Measurements from ENCODE around the gene POLRMT. TPM values are rescaled to one million over a fixed set of nuclear protein-coding genes. Genes with fewer than 3 reads are reported as not detected.
A peak's percentile ranks its signal among the peaks of the same experiment; 100 is the strongest.
"Not testable (repeated sequence)": the region's sequence is repeated elsewhere in the genome, so short reads cannot be mapped to it uniquely, and the experiment has no call there.

POLRMT gene
- polyA plus RNA-seq, 1 of the 3 experiments (the other 2 are of a cell fraction) = 38.2 TPM

DNA sequence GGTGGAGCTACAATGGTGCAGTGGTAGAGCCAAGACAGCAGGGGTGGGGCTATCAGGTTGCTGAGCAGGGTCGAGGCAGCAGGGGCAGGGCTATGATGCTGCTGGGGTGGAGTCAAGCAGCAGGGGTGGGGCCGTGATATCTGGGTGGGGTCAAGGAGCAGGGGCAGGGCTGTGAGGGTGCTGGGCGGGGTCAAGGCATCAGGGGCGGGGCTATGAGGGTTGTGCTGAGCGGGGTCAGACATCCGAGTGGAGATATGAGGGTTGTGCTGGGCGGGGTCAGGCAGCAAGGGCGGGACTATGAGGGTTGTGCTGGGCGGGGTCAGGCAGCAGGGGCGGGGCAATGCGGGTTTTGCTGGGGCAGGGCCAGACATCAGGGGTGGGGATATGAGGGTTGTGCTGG lies 29.0 kb downstream of the POLRMT start (continued):
- TF ChIP-seq, protein P1, sequence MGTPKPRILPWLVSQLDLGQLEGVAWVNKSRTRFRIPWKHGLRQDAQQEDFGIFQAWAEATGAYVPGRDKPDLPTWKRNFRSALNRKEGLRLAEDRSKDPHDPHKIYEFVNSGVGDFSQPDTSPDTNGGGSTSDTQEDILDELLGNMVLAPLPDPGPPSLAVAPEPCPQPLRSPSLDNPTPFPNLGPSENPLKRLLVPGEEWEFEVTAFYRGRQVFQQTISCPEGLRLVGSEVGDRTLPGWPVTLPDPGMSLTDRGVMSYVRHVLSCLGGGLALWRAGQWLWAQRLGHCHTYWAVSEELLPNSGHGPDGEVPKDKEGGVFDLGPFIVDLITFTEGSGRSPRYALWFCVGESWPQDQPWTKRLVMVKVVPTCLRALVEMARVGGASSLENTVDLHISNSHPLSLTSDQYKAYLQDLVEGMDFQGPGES (IDR thresholded peaks at IDR 0.05; ENCODE audit: low read depth, low read length) = no peak
- TF ChIP-seq TAF1 (IDR thresholded peaks at IDR 0.05; ENCODE audit: borderline replicate concordance, low read depth, low read length) (no peak), MEF2A (IDR thresholded peaks at IDR 0.05; ENCODE audit: borderline replicate concordance, low read depth) (no peak), JUND (IDR thresholded peaks at IDR 0.05) (no peak)

DNA sequence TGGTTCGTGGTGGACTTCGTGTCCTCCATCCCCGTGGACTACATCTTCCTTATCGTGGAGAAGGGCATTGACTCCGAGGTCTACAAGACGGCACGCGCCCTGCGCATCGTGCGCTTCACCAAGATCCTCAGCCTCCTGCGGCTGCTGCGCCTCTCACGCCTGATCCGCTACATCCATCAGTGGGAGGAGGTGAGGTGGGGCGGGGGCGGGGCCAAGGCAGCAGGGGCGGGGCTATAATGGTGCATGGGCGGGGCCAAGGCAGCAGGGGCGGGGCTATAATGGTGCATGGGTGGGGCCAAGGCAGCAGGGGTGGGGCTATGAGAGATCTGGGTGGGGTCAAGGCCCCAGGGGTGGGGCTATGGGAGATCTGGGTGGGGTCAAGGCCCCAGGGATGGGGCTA lies 29.6 kb downstream of the POLRMT start:
- H3K79me2 ChIP-seq (ENCODE audit: insufficient read depth); H2AFZ ChIP-seq (ENCODE audit: low read depth); H3K4me3 ChIP-seq (ENCODE audit: low read depth in 2 of 2, low read length in 1 of 2); H3K4me2 ChIP-seq; H3K9me3 ChIP-seq; POLR2A ChIA-PET; H3F3A ChIP-seq (replicated peaks; ENCODE audit: insufficient read depth); H3K4me1 ChIP-seq (ENCODE audit: control insufficient read depth in 1 of 2, insufficient read depth in 2 of 2, low read depth in 1 of 2, low read length in 1 of 2); H3K27me3 ChIP-seq (ENCODE audit: insufficient read depth); H3K36me3 ChIP-seq (replicated peaks in 1 of 2; ENCODE audit: control insufficient read depth in 1 of 2, insufficient read depth in 2 of 2, low read length in 1 of 2); H4K20me1 ChIP-seq (ENCODE audit: insufficient read depth); H3K9ac ChIP-seq; H3K27ac ChIP-seq (ENCODE audit: low read depth in 2 of 2, low read length in 1 of 2); H3K9me2 ChIP-seq: not testable (repeated sequence)
- DNase-seq = peak; percentile 81
- 90% methylated on average over 20 of the region's 20 CpGs for WGBS (ENCODE audit: low lambda C conversion rate)
- CTCF ChIA-PET = interaction anchor here (1.6 kb wide), 1 partner anchor 15 kb away, joined by 6 read pairs; no protein-coding TSS in a partner anchor

DNA sequence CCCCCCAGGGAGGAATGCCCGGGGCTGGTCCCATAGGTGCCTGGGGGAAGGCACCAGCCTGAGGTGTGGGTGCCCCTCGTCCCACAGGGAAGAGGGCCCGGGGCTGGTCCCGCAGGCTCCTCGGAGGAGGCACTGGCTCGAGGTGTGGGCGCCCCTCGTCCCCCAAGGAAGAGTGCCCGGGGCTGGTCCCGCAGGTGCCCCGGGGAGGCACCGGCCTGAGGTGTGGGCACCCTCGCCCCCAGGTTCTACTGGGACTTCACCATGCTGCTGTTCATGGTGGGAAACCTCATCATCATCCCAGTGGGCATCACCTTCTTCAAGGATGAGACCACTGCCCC lies 30.1 kb downstream of the POLRMT start:
- CTCF ChIA-PET, H3K4me2 ChIP-seq, H3K9me2 ChIP-seq: not testable (repeated sequence)

DNA sequence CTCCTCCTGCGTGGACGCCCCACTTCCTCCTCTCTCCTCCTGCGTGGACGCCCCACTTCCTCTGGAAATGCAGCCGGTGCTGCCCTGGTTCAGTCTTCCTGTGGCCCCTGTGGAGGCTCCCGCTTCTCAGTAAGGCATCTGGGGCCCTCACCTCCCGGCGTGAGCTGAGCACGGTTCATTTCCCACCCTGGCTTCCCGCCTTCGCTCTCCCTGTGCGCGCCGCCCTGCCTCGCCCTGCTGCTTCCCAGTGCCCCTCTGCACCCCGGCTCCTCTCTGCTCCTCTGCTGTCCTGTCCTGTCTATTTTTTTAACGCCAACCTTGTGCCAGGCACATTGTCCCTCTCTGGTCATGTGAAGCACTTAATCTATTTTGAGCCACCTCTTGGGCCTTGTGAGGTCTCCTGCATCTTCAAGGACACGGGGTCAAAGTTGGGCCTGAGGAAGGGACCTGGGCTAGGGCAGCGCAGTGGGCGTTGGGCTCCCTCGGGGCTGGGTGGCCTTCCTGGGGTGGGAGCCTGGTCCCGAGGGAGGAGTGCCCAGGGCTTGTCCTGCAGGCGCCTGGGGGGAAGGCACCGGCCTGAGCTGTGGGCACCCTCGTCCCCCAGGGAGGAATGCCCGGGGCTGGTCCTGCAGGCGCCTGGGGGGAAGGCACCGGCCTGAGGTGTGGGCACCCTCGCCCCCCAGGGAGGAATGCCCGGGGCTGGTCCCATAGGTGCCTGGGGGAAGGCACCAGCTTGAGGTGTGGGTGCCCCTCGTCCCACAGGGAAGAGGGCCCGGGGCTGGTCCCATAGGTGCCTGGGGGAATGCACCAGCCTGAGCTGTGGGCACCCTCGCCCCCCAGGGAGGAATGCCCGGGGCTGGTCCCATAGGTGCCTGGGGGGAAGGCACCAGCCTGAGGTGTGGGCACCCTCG lies 30.7 kb downstream of the POLRMT start:
- Histone ChIP-seq H3K27ac (ENCODE audit: low read depth in 2 of 2, low read length in 1 of 2) (no peak overlapping the region), H3K27me3 (ENCODE audit: insufficient read depth) (no peaks in the 10 kb centered on the region), H3K9me3 (no peaks in the 10 kb centered on the region), H3K9me2 (no peaks in the 10 kb centered on the region), H2AFZ (ENCODE audit: low read depth) (no peak overlapping the region), H3F3A (replicated peaks; ENCODE audit: insufficient read depth) (peaks cover 7% of the 10 kb centered on the region), H3K9ac (no peak overlapping the region), H3K79me2 (ENCODE audit: insufficient read depth) (no peaks in the 10 kb centered on the region), H3K36me3 (replicated peaks in 1 of 2; ENCODE audit: control insufficient read depth in 1 of 2, insufficient read depth in 2 of 2, low read length in 1 of 2) (no peaks in the 10 kb centered on the region), H4K20me1 (ENCODE audit: insufficient read depth) (peaks cover 7% of the 10 kb centered on the region; the same call in 1 of the 2 replicates), H3K4me2 (no peak overlapping the region), H3K4me3 (ENCODE audit: low read depth in 2 of 2, low read length in 1 of 2) (no peak overlapping the region), H3K4me1 (ENCODE audit: control insufficient read depth in 1 of 2, insufficient read depth in 2 of 2, low read depth in 1 of 2, low read length in 1 of 2) (peaks cover 0 to 3% of the 10 kb centered on the region in 2 experiments; a peak in 1 of 4 replicates)
- DNase-seq = no peak
- 97% methylated on average over 18 of the region's 35 CpGs for WGBS (ENCODE audit: low lambda C conversion rate)
- ChIA-PET POLR2A (no interaction called here), CTCF (no interaction called here)
- no peak for TF ChIP-seq GABPA (IDR thresholded peaks at IDR 0.05; ENCODE audit: low read depth)

More for the DNA sequence above, 30.1 kb downstream of the POLRMT start:
- H3K36me3 ChIP-seq (replicated peaks in 1 of 2; ENCODE audit: control insufficient read depth in 1 of 2, insufficient read depth in 2 of 2, low read length in 1 of 2); H3K27ac ChIP-seq (ENCODE audit: low read depth in 2 of 2, low read length in 1 of 2); H3K9ac ChIP-seq; H2AFZ ChIP-seq (ENCODE audit: low read depth); H3K9me3 ChIP-seq; H3K79me2 ChIP-seq (ENCODE audit: insufficient read depth); H3K4me3 ChIP-seq (ENCODE audit: low read depth in 2 of 2, low read length in 1 of 2); H3K27me3 ChIP-seq (ENCODE audit: insufficient read depth); H4K20me1 ChIP-seq (ENCODE audit: insufficient read depth); H3K4me1 ChIP-seq (ENCODE audit: control insufficient read depth in 1 of 2, insufficient read depth in 2 of 2, low read depth in 1 of 2, low read length in 1 of 2); H3F3A ChIP-seq (replicated peaks; ENCODE audit: insufficient read depth); POLR2A ChIA-PET; DNase-seq: not testable (repeated sequence)
- 92% methylated on average over 7 of the region's 13 CpGs for WGBS (ENCODE audit: low lambda C conversion rate)

Measured in SK-N-SH (cell line).